SH-SY5Y (cell line): ENCODE data around the gene SMAP2.

ENCODE experiments used
- GATA2 ChIP-seq: IDR thresholded peaks from 2 replicates; pipeline ENCODE4 v1.6.1; 2011; ENCODE audit warnings: mild to moderate bottlenecking, low read depth, low read length
- GATA3 ChIP-seq: IDR thresholded peaks from 2 replicates; pipeline ENCODE4 v1.6.1; 2011; ENCODE audit warnings: low read depth, mild to moderate bottlenecking, low read length, moderate library complexity

Gene SMAP2

DNA sequence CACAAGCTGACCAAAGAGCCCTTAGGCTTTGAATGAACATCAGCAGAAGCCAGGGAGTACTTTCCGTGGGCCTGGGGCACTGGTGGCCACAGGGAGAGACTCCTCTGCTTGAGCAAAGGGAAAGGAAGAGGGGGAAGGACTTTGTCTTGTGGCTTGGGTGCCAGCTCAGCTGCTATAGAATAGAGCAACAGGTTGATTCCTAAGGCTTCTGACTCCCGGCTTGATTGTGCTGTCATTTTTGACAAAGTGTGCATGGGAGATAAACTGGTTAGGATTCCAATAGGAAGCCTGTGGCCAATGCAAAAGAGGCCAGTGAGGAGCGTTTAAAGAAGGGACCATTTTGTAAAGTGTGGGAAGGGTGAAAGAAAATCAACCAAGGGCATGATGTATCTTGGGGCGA, 11.9 kb upstream of the SMAP2 start:
- TF ChIP-seq GATA2 (no peak), GATA3 (no peak)

DNA sequence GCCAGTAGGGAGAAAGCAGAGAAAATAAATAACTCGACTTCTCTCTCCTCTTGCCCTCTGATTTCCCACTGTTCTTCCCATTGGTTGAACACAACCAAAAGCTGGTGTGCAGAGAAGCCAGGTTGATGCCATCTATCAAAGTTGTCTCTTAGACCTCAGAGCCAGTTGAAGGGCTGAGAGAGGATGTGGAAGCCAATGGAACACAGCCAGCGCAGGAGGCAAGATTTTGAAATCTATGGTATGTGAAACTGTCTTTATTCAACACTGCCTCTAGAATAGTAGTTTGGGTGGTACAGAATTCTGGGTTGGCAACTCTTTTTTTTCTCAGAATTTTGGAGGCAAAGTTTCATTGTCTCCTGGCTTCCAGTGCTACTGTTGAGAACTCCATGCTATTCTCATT, 11.3 kb upstream of the SMAP2 start:
- TF ChIP-seq GATA2 (no peak), GATA3 (no peak)

DNA sequence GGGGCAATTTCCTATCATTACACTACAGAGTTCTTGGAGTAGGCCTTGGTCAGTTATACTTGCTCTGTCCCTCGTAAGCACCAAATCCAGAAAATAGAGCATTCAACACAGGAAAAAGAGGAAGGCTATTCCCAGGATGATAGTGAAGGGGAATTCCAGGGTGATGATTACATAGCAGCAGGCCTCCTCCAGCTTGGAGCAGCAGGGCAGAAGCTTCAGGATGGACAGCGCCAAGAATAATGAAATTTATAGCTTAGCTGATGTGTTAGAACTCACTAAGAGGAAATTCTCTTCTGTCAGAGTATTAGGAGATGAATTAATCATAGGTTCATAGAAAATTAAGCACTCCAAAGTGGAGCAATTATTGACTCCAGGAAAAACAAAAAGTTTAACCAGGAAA, 10.8 kb upstream of the SMAP2 start:
- TF ChIP-seq GATA2 (no peak), GATA3 (no peak)

GRCh38 chr1:40363721-40364120, 9.8 kb upstream of the SMAP2 start:
- no peak for TF ChIP-seq GATA2
- no peak for TF ChIP-seq GATA3

GRCh38 chr1:40371707-40372258, 1.7 kb upstream of the SMAP2 start:
- TF ChIP-seq GATA3 (no peak), GATA2 (no peak)

DNA sequence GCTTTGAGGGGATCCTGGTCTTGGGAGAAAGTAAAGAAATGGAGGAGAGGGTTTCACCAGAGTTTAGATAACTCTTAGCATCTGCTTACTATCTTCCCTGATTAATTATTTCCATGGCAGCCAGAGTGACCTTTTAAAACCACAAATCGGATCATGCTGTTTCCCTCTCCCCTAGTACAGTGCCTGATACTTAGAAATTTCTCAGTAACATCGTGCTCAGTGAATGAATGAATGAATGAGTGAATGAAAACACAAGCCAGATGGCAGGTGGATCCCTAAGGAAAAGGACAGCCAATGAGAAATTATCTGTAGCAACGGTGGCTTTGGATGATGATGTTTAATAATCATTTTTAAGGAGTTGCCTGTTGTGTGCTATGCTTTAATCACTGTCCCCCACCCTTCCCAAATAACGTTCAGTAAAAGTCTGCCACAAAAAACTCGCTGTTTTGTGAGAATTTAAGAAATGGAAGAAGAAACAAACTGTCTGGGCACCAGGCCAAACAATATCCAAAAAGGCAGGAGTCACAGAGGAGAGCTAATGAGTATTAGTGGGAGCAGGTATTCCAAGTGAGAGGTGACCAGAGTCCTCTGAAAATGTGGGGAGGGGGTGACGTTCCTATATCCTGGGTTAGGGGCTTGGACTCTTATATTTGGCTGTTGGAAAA, 737 bp upstream of the SMAP2 start:
- TF ChIP-seq GATA3 (no peak), GATA2 (no peak)

DNA sequence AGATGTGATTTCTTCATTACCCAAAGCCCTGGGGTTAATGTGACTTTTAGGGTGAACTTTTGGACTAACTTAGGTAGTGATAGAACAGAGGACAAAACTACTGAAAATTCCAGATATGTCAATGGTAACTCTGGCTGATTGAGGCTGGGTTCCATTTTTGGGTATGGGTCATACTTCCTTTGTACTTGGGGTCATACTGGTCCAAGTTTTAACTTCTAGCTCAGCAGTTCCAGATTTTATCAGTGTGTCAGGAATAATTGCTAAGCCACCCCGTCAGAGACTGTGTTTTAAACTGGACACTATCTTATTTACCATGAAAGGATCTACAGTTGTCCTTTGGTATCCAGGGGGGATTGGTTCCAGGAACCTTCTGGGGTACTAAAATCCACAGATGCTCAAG, 4.0 kb downstream of the SMAP2 start:
- TF ChIP-seq GATA3, result no peak

- TF ChIP-seq GATA3 (no peak), GATA2 (no peak)
These were observed 6.4 kb downstream of the SMAP2 start for GRCh38 chr1:40379785-40380452.

GRCh38 chr1:40380817-40381216, 7.3 kb downstream of the SMAP2 start:
- no peak for TF ChIP-seq GATA2
- TF ChIP-seq GATA3, result no peak

DNA sequence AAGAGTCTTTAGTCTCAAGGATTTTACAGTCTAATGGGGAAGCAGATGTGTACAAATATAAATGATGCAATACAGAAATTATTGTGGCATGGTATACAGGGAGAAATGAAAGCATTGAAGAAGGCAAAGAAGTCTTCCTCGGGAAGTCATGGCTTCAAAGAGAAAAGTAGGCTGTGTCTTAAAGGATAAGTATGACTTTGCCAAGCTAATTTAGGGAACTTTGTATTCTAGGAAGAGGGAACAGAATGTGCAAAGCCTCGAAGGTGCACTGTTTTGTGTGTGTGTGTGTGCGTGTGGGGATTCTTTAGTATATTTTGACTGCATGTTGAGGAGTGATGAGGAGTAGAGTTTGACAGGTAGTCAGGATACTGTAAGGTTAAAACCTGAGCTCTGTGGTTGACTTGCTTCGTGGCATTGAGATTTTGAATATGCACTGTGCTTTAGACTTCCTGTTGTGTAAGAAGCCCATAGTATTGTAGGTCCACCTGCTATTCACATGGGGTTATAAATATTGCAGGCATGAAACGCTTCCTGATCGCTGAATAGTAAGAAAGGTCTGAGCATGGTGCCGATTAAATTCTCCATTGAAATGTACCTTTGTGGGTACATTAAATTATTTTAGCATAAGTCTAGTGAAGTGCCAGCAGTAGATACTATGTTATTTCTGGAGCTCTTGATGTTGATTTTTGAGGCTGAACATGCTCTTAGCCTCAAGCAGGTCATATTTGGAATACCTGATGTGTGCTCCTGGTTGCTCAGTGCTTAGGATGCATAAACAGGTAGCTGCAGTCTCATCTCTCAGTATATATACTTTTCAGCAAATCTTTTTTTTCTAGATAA, 8.0 kb downstream of the SMAP2 start:
- no peak for TF ChIP-seq GATA3
- no peak for TF ChIP-seq GATA2

DNA sequence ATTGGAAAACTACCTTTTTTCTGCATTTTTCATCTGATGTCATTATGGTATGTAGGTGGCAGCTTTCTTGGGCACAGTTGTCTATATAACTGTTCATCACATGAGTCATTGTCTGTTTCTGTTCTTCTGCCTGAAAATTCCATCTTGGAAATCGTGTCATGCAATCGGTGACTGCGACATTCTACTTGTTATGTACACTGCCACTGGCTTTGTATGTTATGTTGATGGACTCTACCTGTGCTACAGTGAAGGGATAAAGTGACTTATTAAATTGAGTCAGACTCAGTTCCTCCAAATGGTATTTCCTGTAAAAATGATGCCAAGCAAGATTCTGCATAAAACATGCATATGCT, 8.6 kb downstream of the SMAP2 start:
- no peak for TF ChIP-seq GATA2
- TF ChIP-seq GATA3, result no peak

DNA sequence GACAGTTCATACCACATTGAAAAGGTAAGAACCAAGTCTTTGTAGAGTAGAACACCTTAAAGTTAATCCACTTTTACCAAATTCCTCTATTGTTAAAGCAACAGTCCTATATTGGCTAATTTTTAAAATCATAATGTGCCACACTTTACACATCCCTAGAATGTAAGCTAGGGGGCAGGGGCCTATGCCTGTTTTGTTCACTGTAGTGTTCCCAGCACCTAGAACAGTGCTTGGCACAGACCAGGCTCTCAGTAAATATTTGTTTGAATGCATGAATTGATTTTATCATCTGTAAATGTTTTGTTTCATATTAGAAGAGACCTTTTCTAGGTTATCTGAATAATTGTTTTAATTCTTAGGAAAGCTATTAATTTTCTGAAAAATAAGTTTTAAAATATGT, 9.1 kb downstream of the SMAP2 start:
- no peak for TF ChIP-seq GATA3
- no peak for TF ChIP-seq GATA2

DNA sequence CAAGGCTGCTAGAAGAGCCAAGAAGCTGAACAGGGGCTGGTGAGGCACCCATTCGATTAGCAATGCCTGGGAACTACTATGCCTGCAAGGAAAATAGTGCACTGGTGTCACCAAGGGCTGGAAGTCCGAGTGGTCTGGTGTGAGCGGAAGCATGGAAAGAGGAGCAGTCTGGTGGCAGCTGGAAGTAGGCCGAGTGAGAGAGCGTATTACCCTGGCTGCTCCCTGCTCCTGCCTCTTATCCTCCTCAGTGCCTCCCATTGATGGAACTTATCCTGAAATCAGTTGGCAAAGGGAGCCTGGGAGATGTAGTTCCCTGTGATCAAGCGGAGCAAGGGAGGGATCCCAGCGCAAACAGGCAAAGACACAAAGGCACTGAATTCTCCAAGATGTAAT, 9.6 kb downstream of the SMAP2 start:
- TF ChIP-seq GATA2, result peak; percentile 99
- peak; percentile 96 for TF ChIP-seq GATA3
